ENCODE data around the gene TBL1XR1. TPM values are rescaled to one million over a fixed set of nuclear protein-coding genes. Genes with fewer than 3 reads are reported as not detected.
"Not testable (repeated sequence)": the region's sequence is repeated elsewhere in the genome, so short reads cannot be mapped to it uniquely, and the experiment has no call there.

TBL1XR1 gene
- total and polyA plus RNA-seq, 5 donors: 31.4 to 145 (median 140) TPM

GRCh38 chr3:177141471-177141870, 55.8 kb downstream of the TBL1XR1 start:
- Histone ChIP-seq H3K4me1 (ENCODE audit: control insufficient read depth, insufficient read depth, low read length) (peaks cover 3% of the 10 kb centered on the region), H3K27ac (ENCODE audit: low read length) (no peak overlapping the region), H3K4me3 (ENCODE audit: low read length) (no peak overlapping the region), H3K9me3 (ENCODE audit: control insufficient read depth, low read length) (no peaks in the 10 kb centered on the region), H3K27me3 (ENCODE audit: control insufficient read depth, insufficient read depth) (no peaks in the 10 kb centered on the region)
- DNase-seq (no peak), ATAC-seq (no peak)
- 57% methylated on average over 6 of the region's 6 CpGs for WGBS
- intact Hi-C loops (cut with DNase I): loop anchor here in 1 of 4 donors (2.0 kb wide), 1 partner anchor 51 kb away; no protein-coding TSS in a partner anchor

- intact Hi-C loops (cut with DNase I); H3K27ac ChIP-seq (ENCODE audit: low read length); H3K4me3 ChIP-seq (ENCODE audit: low read length); H3K27me3 ChIP-seq (ENCODE audit: control insufficient read depth, insufficient read depth); ATAC-seq; H3K4me1 ChIP-seq (ENCODE audit: control insufficient read depth, insufficient read depth, low read length); H3K9me3 ChIP-seq (ENCODE audit: control insufficient read depth, low read length): not testable (repeated sequence)
- WGBS: 90% methylated on average over 10 of the region's 10 CpGs
- DNase-seq: peak in 1 of 3 donors; percentile 35
These were observed 58.1 kb downstream of the TBL1XR1 start for GRCh38 chr3:177139220-177139619.

GRCh38 chr3:177137774-177138705, 59.2 kb downstream of the TBL1XR1 start:
- intact Hi-C loops (cut with DNase I): no loop called here
- Histone ChIP-seq H3K4me3 (ENCODE audit: low read length) (no peak overlapping the region), H3K27me3 (ENCODE audit: control insufficient read depth, insufficient read depth) (no peaks in the 10 kb centered on the region), H3K27ac (ENCODE audit: low read length) (no peak overlapping the region), H3K9me3 (ENCODE audit: control insufficient read depth, low read length) (no peaks in the 10 kb centered on the region), H3K4me1 (ENCODE audit: control insufficient read depth, insufficient read depth, low read length) (peaks cover 5% of the 10 kb centered on the region)
- ATAC-seq: no peak
- no peak for DNase-seq
- 88% methylated on average over 7 of the region's 7 CpGs for WGBS

DNA sequence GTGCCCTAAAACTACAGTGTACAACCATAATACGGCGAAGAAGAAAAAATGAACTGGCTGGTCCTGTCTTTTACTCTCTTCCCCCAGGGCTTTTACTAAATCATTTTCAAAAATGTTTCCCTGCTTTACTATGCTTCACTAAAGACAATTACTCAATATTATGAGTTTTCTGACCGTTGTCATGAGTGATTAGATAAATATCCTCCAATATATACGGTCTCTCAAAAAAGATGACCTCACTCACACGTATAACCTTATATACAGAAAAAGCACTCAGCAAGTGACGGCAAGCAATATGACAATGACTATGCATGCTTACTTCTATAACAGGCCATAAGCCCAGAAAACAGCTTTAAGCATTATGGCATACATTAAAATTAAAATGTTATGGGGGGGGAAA, 60.5 kb downstream of the TBL1XR1 start:
- Histone ChIP-seq H3K27me3 (ENCODE audit: control insufficient read depth, insufficient read depth) (no peaks in the 10 kb centered on the region), H3K4me3 (ENCODE audit: low read length) (no peak overlapping the region), H3K4me1 (ENCODE audit: control insufficient read depth, insufficient read depth, low read length) (peaks cover 2% of the 10 kb centered on the region), H3K9me3 (ENCODE audit: control insufficient read depth, low read length) (no peaks in the 10 kb centered on the region), H3K27ac (ENCODE audit: low read length) (no peak overlapping the region)
- ATAC-seq (no peak), DNase-seq (no peak)
- intact Hi-C loops (cut with DNase I): no loop called here
- 55% methylated on average over 6 of the region's 6 CpGs for WGBS

DNA sequence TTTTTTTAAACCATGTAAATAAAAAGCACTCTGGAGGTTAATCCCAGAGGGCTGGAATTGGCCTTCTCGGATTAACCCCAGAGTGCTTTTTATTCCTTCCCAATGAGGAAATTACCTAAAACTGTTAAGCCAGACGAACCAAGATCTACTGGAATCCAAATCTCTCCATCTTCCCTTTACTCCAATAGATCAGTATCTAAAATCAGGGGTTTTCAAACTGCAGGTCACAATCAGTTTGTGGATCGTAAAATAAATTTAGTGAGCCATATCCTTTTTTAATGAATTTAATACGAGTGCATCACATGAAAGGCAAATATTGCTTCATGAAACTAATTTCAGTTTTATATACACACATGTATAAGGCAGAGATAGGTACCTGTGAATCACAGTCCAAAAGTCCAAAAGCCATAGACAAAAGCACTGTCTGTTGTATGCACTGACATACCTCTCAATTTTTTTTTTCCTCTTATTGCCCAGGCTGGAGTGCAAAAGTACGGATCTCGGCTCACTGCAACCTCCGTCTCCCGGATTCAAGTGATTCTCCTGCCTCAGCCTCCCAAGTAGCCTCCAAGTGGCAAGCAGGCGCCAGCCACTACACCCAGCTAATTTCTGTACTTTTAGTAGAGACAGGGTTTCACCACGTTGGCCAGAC, 61.3 kb downstream of the TBL1XR1 start:
- intact Hi-C loops (cut with DNase I): no loop called here
- Histone ChIP-seq H3K4me3 (ENCODE audit: low read length) (no peak overlapping the region), H3K27ac (ENCODE audit: low read length) (no peak overlapping the region), H3K9me3 (ENCODE audit: control insufficient read depth, low read length) (no peaks in the 10 kb centered on the region), H3K4me1 (ENCODE audit: control insufficient read depth, insufficient read depth, low read length) (peaks cover 2% of the 10 kb centered on the region), H3K27me3 (ENCODE audit: control insufficient read depth, insufficient read depth) (no peaks in the 10 kb centered on the region)
- WGBS: 88% methylated on average over 10 of the region's 10 CpGs
- ATAC-seq (no peak), DNase-seq (no peak)

GRCh38 chr3:177134816-177135210, 62.5 kb downstream of the TBL1XR1 start:
- ATAC-seq (no peak), DNase-seq (no peak)
- peaks cover 4% of the 10 kb centered on the region for H3K4me1 ChIP-seq (ENCODE audit: control insufficient read depth, insufficient read depth, low read length)
- no peak overlapping the region for H3K27ac ChIP-seq (ENCODE audit: low read length)
- H3K4me3 ChIP-seq (ENCODE audit: low read length): no peak overlapping the region
- no peaks in the 10 kb centered on the region for H3K27me3 ChIP-seq (ENCODE audit: control insufficient read depth, insufficient read depth)
- intact Hi-C loops (cut with DNase I): no loop called here
- 85% methylated on average over 8 of the region's 8 CpGs for WGBS
- no peaks in the 10 kb centered on the region for H3K9me3 ChIP-seq (ENCODE audit: control insufficient read depth, low read length)

DNA sequence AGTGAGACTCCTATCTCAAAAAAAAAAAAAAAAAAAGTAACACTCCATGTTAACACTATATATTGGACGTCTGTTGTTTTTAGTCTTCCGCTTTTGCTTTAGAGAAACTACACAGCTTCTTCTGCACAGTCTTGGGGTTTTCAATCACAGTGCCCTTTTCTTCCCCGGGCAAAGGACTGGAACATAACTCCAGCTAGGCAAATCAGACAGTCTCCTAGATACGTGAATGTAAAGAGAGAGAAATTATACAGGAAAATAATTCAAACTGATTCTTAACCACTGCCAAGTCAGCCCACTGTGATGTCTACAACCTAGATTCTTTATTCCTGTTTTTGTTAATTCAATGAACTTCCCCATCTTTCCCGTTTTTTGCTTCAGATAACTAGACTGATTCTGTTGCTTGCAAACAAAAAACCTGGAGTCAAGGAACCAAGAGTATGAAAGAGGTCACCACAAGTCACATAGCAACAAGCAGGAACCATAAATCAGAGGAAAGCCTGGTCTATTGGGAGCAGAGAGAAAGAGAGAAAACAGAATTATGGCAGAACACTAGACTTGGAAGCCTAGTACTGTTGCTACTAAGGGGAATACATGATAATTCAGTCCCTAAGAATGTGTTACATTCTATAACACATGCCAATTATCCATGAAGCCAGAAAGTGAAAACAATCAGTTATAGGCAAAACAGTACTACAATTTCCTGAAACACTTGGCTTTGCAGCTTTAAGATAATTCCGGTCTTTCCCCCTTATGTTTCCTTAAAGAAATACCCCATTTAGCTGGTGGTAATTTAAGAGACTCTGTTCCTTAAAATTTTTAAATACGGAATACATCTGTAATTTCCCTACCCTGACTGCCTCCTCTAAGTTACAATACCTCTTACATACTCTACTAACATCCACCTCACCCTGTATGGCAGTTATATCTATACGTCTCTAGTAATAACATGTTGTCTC, 63.1 kb downstream of the TBL1XR1 start:
- intact Hi-C loops (cut with DNase I): no loop called here
- ATAC-seq: peak; percentile 27 to 82
- Histone ChIP-seq H3K27ac (ENCODE audit: low read length) (no peak overlapping the region), H3K9me3 (ENCODE audit: control insufficient read depth, low read length) (no peaks in the 10 kb centered on the region), H3K4me3 (ENCODE audit: low read length) (no peak overlapping the region), H3K4me1 (ENCODE audit: control insufficient read depth, insufficient read depth, low read length) (peaks cover 5% of the 10 kb centered on the region), H3K27me3 (ENCODE audit: control insufficient read depth, insufficient read depth) (no peaks in the 10 kb centered on the region)
- no peak for DNase-seq
- WGBS: 53% methylated on average over 8 of the region's 8 CpGs

DNA sequence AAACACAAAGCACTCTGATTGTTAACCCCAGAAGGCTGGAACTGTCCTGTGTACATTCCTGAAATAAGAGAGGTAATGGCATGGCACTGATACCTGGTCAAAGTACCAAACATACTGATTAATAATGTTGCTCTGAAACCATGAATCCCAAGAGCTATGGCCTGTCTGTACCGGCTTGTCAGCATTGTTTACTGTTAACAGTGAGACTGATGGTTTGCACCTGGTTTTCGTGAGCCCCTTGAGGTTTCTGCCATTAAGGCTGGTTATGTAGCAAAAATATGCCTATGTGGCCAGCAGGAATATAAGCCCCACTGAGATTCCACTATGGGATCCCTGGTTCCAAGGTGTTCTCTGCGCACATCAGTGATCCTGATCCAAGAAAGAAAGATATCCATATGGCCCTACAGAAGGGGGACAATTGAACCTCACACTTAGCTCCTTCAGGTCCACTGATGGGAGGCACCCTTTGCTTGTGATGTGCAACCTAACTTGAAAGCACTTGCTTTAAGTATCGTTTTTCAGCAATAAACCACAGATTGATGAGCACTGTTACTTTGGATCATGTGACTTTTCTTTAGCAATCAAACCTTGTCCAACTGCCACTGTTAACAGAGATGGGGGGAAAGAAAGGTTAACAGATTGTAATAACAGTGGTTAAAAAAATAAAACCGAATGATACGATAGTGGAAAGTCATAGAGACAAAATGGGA, 65.2 kb downstream of the TBL1XR1 start:
- WGBS: 73% methylated on average over 6 of the region's 6 CpGs
- ATAC-seq: no peak
- Histone ChIP-seq H3K9me3 (ENCODE audit: control insufficient read depth, low read length) (no peaks in the 10 kb centered on the region), H3K27me3 (ENCODE audit: control insufficient read depth, insufficient read depth) (no peaks in the 10 kb centered on the region), H3K4me1 (ENCODE audit: control insufficient read depth, insufficient read depth, low read length) (peaks cover 7% of the 10 kb centered on the region), H3K4me3 (ENCODE audit: low read length) (no peak overlapping the region), H3K27ac (ENCODE audit: low read length) (no peak overlapping the region)
- intact Hi-C loops (cut with DNase I): no loop called here
- DNase-seq: no peak

DNA sequence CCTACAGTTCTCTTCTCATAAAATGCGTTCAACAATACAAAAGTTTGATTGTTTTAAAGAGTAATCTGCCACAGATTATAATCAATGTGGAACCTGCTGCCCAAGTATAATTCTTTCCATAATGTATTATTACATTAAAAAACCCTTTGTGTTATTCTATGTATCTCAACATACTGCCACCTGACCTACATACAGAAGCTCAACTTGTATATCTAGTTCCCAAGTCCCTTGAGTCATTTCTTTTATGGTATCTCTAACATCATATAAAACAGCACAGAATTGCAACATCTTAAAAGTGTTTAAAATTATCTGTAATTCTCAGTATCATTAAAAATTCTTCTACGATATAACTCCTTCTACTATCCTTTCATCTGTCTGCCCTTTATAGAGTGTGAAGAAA, 70.3 kb downstream of the TBL1XR1 start:
- no peaks in the 10 kb centered on the region for H3K9me3 ChIP-seq (ENCODE audit: control insufficient read depth, low read length)
- no peak for ATAC-seq
- no peaks in the 10 kb centered on the region for H3K27me3 ChIP-seq (ENCODE audit: control insufficient read depth, insufficient read depth)
- no peak overlapping the region for H3K27ac ChIP-seq (ENCODE audit: low read length)
- intact Hi-C loops (cut with DNase I): no loop called here
- H3K4me3 ChIP-seq (ENCODE audit: low read length): no peak overlapping the region
- no peak for DNase-seq
- 78% methylated on average over 2 of the region's 2 CpGs for WGBS
- H3K4me1 ChIP-seq (ENCODE audit: control insufficient read depth, insufficient read depth, low read length): peaks cover 5% of the 10 kb centered on the region

- no peaks in the 10 kb centered on the region for H3K27me3 ChIP-seq (ENCODE audit: control insufficient read depth, insufficient read depth)
- ATAC-seq (peak; percentile 87 to 92), DNase-seq (no peak)
- intact Hi-C loops (cut with DNase I): no loop called here
- H3K9me3 ChIP-seq (ENCODE audit: control insufficient read depth, low read length): no peaks in the 10 kb centered on the region
- peaks cover 5% of the 10 kb centered on the region for H3K4me1 ChIP-seq (ENCODE audit: control insufficient read depth, insufficient read depth, low read length)
- 48% methylated on average over 3 of the region's 3 CpGs for WGBS
- no peak overlapping the region for H3K4me3 ChIP-seq (ENCODE audit: low read length)
- H3K27ac ChIP-seq (ENCODE audit: low read length): no peak overlapping the region
These were observed 71.1 kb downstream of the TBL1XR1 start for GRCh38 chr3:177126015-177126773.

Data from right cardiac atrium (tissue), 5 donors.